HEK293 (cell line): ENCODE results near the gene CCR9.

Source experiments
- ZNF148 ChIP-seq: fragments of 450-650 bp; formaldehyde crosslinking; IDR thresholded peaks from 2 replicates; pipeline ENCODE4 v1.5.0; 2017; ENCODE audit warnings: missing biosample characterization, missing genetic modification characterization, borderline replicate concordance
- ZNF354C ChIP-seq: fragments of 450-650 bp; formaldehyde crosslinking; IDR thresholded peaks from 2 replicates; pipeline ENCODE4 v1.5.1; 2016; ENCODE audit warnings: missing biosample characterization, missing genetic modification characterization, low read depth, borderline replicate concordance

- TF ChIP-seq ZNF148 (no peak), ZNF354C (tag by site-specific recombination) (no peak)
Measured at GRCh38 chr3:45937206-45938042, 51.1 kb downstream of the CCR9 start.
